NCI-H524 treated with DMSO at 0.1 percent for 48 hours (cell line): ENCODE data around the gene ALPK3.

ENCODE experiments used
- DNase-seq: peaks from one replicate; lab custom pipeline; 2025; lab: John Stamatoyannopoulos, UW

The ALPK3 gene

DNA sequence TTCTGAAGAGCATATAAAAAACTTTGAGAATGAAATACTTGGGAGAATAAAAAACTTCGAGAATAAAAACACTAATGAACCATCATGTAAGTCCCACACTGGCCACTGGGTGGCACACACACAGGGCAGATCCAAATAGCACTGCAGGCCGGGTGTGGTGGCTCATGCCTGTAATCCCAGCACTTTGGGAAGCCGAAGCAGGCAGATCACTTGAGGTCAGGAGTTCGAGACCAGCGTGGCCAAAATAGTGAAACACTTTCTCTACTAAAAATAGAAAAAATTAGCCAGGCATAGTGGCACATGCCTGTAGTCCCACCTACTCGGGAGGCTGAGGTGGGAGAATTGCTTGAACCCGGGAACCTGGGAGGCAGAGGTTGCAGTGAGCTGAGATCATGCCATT is 28.5 kb downstream of the ALPK3 start:
- DNase-seq = peak; percentile 9

DNA sequence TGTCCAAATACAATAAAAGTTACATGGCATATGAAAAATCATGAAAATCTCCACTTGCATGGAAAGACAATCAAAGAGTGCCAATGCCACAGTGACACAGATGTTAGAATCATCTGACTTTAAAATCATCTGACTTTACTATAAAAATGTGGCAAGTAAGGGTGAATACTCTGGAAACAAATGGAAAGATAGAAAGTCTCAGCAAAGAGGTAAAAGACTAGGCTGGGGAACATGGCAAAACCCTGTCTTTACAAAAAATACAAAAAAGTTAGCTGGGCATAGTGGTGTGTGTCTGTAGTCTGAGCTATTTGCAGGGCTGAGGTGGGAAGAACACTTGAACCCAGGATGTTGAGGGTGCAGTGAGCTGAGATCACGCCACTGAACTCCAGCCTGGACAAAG is 29.1 kb downstream of the ALPK3 start:
- DNase-seq = no peak

DNA sequence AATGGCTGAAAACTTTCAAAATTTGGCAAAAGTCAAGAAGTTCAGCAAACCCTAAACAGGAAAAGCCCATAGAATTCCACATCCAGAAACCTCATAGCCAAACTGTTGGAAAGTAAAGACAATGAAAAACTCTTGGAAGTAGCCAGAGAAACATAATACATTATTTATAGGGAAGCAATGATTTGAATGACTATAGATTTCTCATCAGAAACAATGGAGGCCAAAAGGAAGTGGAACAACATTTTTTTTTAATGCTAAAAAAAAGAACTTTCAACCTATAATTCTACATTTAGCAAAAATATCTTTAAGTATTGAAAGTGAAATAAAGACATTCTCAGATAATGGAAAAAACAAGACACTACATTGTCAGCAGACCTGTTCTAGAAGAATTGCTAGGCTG is 30.2 kb downstream of the ALPK3 start:
- no peak for DNase-seq

DNA sequence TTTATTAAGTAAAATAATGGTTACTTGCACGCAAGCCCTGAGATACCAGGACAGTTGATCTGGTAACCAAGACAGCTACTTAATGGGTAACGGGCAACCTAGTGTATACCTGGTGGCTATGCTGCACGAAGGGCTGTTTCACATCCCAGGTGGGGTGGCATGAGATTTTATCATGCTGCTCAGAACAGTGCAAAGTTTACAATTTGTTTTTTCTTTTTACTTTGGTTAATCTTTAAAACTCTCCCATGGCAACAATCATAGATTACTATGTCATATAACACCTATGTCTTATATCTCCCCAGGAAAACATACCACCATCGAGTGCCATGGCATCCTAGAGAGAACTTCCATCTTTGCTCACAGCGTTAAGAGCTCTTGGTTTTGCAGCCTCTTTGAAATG is 35.1 kb downstream of the ALPK3 start:
- no peak for DNase-seq

DNA sequence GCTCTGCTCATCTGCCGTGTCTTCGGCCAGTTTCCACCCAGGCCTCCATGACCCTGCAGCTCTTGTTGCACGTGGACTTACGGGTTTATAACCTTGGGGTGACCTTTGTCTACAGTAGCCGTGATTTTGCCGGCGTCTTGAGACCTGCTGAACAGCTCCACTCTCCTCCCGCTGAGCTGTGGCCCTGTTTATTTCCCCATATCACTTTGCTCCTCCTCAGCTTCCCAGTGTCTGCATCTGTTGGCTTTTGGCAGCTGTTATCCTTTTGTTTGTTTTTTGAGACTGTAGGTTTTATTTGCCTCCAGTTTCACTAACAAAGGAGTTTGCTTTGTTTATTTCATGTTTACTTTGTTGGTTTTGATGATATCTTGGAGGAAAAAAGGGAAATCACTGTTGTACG is 38.0 kb downstream of the ALPK3 start:
- DNase-seq = no peak

DNA sequence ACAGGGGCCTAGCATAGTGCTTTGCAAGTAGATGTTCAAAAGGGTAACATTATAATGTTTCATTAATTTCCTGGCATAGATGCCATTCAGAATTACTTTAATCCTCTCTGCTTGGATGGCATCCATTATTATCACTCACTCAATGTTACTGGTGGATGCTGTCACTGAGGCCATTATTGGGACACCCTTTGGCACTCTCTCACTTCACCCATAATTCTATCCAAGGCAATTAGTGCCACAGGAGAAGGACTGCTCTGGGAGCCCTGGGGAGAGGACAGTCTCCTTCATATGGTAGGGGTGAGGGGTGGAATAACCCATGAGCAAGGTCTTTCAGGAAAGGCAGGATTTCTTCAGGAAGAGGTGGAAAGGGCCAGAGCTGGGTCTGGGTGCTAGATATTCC is 38.6 kb downstream of the ALPK3 start:
- DNase-seq = no peak

DNA sequence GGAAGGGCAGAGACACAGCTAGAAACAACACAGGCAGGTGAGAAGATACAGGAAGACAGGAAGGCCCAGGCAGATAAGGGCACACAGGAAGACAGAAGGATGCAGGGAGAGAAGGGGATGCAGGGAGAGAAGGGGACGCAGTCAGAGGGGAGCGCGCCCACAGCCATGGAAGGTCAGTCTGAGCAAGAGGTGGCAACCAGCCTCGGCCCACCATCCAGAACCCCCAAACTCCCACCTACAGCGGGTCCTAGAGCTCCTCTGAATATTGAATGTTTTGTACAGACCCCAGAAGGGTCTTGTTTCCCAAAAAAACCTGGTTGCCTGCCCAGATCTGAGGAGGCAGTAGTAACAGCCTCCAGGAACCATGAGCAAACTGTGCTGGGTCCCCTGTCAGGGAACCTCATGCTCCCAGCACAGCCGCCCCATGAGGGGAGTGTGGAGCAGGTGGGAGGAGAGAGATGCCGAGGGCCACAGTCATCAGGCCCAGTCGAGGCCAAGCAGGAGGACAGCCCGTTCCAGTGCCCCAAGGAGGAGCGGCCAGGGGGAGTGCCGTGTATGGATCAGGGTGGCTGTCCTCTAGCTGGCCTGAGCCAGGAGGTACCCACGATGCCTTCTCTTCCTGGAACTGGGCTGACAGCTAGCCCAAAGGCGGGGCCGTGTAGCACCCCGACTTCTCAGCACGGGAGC is 39.7 kb downstream of the ALPK3 start:
- DNase-seq = no peak

DNA sequence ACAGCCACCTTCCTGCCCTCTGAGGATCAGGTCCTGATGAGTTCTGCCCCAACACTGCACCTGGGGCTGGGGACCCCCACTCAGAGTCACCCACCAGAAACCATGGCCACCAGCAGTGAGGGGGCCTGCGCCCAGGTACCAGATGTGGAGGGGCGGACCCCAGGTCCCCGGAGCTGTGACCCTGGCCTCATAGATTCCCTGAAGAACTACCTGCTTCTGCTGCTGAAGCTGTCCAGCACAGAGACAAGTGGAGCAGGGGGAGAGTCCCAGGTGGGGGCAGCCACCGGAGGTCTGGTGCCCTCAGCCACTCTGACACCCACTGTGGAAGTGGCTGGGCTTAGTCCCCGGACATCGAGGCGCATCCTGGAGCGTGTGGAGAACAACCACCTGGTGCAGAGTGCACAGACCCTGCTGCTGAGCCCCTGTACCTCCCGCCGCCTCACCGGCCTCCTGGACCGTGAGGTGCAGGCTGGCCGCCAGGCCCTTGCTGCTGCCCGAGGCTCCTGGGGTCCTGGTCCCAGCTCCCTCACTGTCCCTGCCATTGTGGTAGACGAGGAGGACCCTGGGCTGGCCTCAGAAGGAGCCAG is 40.4 kb downstream of the ALPK3 start:
- DNase-seq = no peak

DNA sequence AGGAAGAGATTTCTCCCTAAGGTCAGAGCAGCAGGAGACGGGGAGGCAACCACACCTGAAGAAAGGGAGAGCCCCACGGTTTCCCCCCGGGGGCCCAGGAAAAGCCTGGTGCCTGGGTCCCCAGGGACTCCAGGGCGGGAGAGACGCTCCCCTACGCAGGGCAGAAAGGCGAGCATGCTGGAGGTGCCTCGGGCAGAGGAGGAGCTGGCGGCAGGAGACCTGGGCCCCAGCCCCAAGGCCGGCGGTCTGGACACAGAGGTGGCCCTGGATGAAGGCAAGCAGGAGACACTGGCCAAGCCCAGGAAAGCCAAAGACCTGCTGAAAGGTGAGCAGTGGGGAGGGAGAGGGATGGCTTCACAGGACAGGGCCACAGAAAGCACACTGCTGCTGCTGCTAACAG is 41.1 kb downstream of the ALPK3 start:
- no peak for DNase-seq

DNA sequence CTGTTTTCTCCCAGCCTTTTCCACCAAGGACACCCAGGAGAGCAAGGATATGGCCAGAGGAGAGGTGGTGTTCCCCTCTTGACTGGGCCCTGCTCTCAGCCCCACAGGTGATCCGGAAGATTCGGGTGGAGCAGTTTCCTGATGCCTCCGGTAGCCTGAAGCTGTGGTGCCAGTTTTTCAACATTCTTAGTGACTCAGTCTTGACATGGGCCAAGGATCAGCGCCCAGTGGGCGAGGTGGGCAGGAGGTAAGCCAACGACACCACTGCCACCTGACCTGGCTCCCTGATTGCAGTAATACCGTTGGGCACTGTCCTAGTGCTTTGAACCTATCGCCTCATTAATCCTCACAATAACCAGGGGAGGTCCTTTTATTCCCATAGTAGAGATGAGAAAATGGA is 42.0 kb downstream of the ALPK3 start:
- no peak for DNase-seq

DNA sequence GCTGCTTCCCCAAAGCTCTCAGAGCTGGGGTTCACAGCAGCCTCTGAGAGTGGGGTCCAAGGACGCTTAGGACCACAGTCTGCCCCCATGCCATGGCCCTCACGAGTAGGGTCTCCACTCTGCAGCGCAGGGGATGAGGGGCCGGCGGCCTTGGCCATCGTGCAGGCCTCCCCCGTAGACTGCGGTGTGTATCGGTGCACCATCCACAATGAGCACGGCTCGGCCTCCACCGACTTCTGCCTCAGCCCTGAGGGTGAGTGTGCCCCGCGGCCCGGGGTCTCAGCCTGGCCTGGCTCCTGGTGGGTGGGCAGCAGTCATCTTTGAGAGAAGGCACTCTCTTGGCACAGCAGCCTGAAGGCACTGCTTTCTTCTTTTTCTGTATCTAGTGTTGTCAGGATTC is 42.5 kb downstream of the ALPK3 start:
- DNase-seq = no peak

DNA sequence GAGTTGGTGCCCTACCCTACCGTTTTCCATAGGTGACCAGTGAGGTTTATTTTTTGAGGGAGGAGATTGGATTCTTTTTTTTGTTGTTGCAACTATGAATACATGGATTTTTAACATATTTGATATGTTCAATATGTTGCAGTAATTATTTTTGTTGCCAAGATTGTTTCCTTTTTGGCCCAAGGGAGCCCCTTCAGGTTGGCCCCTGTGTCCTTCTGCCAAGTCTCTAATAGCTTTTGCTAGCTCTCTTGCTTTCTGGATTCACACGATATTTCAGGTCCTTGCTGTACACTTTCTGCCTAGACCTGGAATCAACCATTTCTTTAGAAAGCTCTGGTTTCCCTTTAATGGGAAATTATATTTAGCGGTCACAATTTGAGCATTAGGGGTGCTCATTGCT is 44.6 kb downstream of the ALPK3 start:
- DNase-seq = no peak

DNA sequence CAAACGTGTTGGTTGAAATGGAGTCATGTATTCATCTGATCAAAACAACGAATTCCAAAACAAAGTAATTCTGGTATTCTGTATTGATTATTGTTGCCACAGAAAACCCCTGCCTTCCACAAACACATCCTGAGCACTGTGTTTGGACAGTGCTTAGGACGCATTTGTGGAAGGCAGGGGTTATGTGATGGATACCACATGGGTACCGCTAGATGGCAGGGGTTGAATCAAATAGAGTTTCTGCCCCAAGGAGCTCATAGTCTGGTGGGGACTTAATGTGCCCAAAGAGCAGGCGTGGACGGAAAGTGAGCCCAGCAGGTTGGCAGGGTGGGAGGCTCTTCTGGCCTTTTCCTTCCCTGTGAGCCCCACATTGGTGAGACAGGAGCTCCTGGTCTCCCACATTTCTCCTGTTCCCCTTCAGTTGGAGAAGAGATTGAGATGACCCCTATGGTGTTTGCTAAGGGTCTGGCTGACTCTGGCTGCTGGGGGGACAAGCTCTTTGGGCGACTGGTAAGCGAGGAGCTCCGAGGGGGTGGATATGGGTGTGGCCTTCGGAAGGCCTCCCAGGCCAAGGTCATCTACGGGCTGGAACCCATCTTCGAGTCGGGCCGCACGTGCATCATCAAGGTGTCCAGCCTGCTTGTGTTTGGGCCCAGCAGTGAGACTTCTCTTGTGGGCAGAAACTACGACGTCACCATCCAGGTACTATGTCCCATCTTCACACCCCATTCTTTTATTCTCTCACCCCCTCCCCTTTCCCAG is 45.2 kb downstream of the ALPK3 start:
- DNase-seq = no peak

DNA sequence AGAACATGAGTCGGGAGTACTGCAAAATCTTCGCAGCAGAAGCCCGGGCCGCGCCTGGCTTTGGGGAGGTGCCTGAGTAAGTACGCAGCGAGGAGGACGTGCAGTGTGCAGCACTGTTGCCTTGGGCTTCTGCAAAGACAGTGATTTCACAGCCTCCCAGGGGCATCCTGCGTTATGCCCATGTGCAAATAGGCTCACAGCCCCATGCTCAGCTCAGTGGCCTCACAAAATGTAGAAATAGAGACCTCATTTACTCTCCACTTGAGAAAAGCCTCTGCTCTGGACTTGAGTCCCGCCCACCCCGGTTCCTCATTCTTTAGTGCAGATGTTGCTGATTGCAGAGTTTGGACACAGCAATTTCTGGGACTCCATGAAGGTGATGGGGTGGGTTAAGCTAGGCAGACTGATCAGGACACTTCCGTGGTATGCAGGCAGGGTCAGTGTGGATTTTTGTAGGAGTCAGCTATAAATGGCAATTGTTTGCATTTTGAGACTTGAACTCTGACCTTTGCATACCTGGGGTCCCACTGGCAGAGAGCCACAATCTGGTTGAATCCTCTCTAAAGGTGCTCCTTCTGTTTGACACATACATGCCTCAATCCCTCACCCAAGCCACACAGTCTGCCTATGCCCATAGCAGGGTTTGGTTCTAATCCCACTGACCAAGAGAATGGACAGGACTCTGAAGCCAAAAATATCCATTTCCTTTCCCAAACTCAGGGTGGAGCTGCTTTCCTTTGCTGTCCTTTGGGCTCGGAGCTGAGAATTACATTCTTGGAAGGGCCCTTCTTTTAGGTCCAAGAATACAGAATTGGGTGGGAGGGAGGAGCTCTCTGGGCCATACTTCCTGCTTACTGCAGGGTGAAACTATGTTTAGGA is 46.6 kb downstream of the ALPK3 start:
- no peak for DNase-seq

DNA sequence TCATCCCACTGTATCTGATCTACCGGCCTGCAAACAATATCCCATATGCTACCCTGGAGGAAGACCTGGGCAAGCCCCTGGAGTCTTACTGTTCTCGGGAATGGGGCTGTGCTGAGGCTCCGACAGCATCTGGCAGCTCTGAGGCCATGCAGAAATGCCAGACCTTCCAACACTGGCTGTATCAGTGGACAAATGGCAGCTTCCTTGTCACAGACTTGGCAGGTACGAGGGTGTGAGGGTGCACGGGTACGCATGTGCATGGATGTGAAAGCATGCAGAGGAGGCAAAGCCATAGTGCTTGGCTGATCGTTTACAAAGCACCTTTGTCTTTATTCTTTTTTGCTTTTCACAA is 47.3 kb downstream of the ALPK3 start:
- DNase-seq = no peak

DNA sequence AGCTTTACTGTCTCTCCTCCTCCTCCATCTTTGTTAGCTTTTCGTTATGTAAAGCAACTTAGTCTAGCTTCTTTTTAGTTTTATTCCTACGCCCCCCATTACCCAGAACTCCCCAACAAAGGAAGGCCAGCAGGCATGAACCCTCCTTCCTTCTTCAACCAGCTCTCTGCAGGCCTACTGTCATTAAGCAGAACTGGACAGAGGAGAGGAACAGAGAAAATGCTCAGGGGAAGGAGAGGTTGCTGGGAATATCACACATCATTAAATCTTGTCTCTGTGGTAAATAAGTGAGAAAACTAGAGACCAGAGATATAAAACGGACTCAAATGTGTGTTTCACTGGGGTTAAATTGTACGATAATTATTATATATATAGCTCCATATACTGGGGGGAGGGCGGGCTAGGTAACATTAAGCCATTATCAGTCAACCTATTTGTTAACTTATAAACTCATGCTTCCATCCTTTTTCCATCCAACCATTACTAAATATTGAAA is 48.0 kb downstream of the ALPK3 start:
- no peak for DNase-seq

DNA sequence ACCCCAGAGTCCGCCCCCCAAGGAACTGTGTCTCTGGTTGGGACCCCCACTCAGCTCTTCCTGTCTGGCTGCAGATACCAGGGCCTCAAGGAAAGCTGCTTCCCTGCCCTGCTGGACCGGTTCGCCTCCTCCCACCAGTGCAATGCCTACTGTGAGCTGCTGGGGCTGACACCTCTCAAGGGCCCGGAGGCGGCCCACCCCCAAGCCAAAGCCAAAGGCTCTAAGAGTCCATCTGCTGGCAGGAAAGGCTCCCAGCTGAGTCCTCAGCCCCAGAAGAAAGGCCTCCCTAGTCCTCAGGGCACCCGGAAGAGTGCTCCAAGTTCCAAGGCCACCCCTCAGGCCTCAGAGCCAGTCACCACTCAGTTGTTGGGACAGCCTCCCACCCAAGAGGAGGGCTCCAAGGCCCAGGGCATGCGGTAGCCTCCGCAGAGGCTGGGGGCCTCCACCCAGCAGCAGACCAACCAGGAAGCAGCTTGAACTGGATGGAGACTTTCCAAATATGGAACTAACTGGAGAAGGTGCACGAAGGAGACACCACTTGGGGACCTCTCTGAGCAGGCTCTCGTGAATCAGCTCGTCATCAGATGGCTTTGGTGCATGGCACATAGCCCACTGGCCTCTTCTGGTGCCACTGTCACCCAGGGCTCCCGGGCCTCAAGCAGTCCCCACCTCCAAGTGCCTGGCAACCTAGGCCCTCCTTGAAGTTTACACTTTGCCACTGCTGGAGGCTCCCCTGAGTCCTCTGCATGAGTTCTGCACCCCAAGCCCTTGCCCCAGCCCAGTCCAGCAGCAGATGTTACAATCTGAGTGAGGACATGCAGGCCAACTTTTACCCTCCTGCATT is 51.1 kb downstream of the ALPK3 start:
- DNase-seq = no peak

DNA sequence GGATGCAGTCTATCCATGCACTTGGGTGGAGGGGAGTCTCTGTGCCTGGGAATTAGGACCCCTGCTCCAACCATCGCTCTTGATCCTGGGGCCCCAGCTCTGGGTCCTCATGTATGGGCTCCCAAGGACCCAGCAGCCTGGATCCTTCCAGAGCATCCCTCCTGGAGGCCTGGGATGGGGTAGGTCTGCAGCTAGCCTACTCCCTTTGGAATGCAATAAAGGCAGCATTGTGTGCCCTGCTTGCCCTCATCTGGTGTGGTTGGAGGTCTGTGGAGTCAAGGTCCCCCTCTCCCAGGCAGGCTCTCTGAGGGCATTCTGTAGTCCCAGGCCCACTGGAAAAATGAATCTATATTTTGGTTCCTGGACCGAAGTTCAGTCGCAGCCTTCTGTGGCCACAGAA is 52.4 kb downstream of the ALPK3 start:
- DNase-seq = no peak

DNA sequence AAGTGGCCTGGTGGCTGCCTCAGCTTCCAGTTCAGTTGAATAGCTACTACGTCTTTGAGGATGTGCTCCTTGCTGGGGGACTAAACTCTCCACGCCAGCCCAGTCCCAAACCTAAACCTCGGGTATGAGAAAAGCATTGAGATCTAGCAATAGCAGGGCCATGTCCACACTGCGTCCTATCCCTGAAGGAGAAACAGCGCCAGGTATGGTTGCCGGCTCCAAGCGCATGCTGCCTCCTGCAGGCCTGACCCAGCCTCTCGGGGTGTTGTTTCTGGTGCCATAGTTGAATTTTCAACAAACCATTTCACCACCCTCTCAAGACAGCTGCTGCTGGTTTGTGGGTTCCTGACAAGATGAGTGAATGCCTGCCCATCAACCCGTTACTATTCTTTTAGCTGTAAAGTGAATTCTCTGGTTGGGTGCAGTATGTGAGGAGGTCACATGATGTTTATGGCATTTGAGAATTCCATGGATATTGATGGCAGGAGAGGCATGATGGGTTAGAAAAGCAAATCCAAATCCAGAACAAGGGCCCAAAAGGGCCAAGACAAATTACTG is 54.4 kb downstream of the ALPK3 start:
- DNase-seq = no peak

DNA sequence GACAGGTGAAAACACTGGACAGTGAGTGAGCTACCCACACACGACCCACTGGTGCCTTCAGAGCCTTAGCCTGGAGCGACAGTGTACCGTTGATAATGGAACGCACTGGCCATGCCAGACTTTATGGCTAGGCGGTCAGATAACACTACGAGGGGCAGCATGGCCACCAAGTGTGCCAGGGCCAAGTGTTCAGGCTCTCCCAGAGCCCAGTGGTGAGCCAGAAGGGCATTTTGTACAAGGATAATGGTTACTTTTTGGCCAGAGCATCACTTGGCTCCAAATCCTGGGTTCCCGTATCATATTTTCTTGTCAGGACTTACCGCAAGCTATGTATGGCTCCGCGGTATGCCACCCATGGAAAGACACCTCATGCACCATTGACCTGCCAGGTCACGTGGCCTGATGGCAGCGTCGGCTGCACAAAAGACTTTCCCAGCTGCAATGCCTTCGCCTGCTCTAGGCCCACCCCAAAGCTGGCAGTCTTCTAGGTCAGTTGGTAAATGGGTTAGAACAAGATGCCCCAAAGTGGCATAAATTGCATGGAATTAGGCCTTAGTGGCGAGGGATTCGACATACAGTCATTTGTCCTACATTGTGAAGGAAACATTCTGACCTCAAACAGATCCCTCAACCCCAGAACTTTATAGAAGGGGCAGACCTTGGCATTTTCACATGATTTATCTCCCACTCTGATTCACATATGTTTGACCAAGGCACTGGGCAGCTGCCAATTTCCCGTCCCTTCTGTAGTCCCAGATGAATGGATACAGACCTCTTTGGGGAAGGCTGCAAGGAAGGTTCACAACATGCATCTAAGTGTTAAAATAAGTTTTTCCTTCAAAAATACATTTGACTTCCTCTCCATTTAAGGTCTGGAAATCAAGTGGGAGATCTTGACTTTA is 55.1 kb downstream of the ALPK3 start:
- no peak for DNase-seq
